ENCODE data around the gene RSPH9. TPM values are rescaled to one million over a fixed set of nuclear protein-coding genes. Genes with fewer than 3 reads are reported as not detected.

The RSPH9 gene
- total RNA-seq, 1 experiment from 2014 or later = 0.28 TPM

DNA sequence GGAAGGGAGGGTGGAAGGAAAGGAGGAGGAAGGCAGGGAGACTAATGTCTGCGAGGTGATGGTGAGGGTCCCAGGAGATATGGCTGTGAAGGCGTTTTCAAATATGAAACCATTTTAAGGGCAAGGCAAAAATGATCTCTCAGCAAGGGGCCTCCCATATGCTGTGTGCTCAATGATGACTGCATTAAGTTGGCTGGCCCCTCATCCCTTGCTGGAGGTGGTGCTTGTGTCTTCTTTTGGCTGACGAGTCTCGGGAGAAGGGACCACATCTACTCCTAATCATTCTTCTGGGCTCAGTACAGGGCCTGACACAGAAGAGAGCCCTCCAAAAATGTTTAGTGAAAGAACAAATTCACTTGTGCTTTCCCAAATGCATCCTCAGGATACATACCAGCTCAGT is 65.7 kb downstream of the RSPH9 start:
- Histone ChIP-seq H3K36me3 (ENCODE audit: control insufficient read depth, insufficient read depth, low read length) (no peaks in the 10 kb centered on the region), H3K27ac (ENCODE audit: low read length) (no peak overlapping the region), H3K4me3 (ENCODE audit: low read depth in 2 of 2, low read length in 2 of 2) (no peak overlapping the region), H3K9me3 (ENCODE audit: control insufficient read depth, insufficient read depth, low read depth, low read length) (no peaks in the 10 kb centered on the region), H3K27me3 (ENCODE audit: control insufficient read depth, insufficient read depth, low read length) (no peaks in the 10 kb centered on the region), H3K4me1 (ENCODE audit: control insufficient read depth, insufficient read depth, low read length) (no peaks in the 10 kb centered on the region)
- ChIA-PET CTCF (no interaction called here), POLR2A (no interaction called here)
- no peak for TF ChIP-seq TCF7L2 (IDR thresholded peaks at IDR 0.05; ENCODE audit: low read depth, low read length)
- in situ Hi-C loops (cut with HindIII; ENCODE audit: low pct_unique_long_range_greater_than_20kb, low sequenced_read_pairs) = no loop called here
- ATAC-seq = no peak
- no peak for DNase-seq (ENCODE audit: low read depth, low spot score)
- BruUV-seq (replicated peaks) = no TSS peak
- intact Hi-C loops (cut with micrococcal nuclease; ENCODE audit: unreplicated experiment) = no loop called here

DNA sequence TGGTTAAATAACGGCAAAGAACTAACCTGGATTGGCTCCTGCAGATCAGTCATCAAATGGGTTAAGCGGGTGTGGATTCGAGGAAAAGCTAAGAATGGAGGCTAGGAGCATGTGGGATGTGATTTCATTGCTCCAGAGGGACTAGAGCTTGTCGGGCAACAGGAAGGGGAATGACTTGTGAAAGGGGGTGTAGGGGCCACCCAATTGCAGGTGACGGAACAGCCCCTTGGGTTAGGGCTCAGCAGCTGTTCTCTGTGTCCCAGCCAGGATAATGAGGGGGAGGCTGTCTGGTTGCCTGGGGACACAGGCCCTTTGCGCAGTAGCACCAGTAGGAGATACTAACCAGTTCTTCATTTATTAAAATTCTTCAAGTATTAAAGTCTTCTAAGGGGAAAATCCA is 67.7 kb downstream of the RSPH9 start:
- BruUV-seq (replicated peaks) = no TSS peak
- TF ChIP-seq, protein P1, sequence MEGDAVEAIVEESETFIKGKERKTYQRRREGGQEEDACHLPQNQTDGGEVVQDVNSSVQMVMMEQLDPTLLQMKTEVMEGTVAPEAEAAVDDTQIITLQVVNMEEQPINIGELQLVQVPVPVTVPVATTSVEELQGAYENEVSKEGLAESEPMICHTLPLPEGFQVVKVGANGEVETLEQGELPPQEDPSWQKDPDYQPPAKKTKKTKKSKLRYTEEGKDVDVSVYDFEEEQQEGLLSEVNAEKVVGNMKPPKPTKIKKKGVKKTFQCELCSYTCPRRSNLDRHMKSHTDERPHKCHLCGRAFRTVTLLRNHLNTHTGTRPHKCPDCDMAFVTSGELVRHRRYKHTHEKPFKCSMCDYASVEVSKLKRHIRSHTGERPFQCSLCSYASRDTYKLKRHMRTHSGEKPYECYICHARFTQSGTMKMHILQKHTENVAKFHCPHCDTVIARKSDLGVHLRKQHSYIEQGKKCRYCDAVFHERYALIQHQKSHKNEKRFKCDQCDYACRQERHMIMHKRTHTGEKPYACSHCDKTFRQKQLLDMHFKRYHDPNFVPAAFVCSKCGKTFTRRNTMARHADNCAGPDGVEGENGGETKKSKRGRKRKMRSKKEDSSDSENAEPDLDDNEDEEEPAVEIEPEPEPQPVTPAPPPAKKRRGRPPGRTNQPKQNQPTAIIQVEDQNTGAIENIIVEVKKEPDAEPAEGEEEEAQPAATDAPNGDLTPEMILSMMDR (IDR thresholded peaks at IDR 0.05) = no peak
- TF ChIP-seq, protein P2, sequence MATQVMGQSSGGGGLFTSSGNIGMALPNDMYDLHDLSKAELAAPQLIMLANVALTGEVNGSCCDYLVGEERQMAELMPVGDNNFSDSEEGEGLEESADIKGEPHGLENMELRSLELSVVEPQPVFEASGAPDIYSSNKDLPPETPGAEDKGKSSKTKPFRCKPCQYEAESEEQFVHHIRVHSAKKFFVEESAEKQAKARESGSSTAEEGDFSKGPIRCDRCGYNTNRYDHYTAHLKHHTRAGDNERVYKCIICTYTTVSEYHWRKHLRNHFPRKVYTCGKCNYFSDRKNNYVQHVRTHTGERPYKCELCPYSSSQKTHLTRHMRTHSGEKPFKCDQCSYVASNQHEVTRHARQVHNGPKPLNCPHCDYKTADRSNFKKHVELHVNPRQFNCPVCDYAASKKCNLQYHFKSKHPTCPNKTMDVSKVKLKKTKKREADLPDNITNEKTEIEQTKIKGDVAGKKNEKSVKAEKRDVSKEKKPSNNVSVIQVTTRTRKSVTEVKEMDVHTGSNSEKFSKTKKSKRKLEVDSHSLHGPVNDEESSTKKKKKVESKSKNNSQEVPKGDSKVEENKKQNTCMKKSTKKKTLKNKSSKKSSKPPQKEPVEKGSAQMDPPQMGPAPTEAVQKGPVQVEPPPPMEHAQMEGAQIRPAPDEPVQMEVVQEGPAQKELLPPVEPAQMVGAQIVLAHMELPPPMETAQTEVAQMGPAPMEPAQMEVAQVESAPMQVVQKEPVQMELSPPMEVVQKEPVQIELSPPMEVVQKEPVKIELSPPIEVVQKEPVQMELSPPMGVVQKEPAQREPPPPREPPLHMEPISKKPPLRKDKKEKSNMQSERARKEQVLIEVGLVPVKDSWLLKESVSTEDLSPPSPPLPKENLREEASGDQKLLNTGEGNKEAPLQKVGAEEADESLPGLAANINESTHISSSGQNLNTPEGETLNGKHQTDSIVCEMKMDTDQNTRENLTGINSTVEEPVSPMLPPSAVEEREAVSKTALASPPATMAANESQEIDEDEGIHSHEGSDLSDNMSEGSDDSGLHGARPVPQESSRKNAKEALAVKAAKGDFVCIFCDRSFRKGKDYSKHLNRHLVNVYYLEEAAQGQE (IDR thresholded peaks at IDR 0.05; ENCODE audit: insufficient read depth in 1 of 2, low read depth in 2 of 2, low read length in 1 of 2) = no peak
- TF ChIP-seq SIN3A (IDR thresholded peaks at IDR 0.05; ENCODE audit: borderline replicate concordance, insufficient read depth, low read depth, low read length) (no peak), POLR2AphosphoS5 (IDR thresholded peaks at IDR 0.05; ENCODE audit: low read depth, low read length) (no peak), TCF7L2 (IDR thresholded peaks at IDR 0.05; ENCODE audit: low read depth, low read length) (no peak)
- no peaks in the 10 kb centered on the region for H3K27me3 ChIP-seq (ENCODE audit: control insufficient read depth, insufficient read depth, low read length)
- ChIA-PET CTCF (interaction anchor here (0.9 kb wide), 1 partner anchor 50 kb away, joined by 3 read pairs; no protein-coding TSS in a partner anchor), POLR2A (no interaction called here)
- DNase-seq (ENCODE audit: low read depth, low spot score) (no peak), ATAC-seq (no peak)
- in situ Hi-C loops (cut with HindIII; ENCODE audit: low pct_unique_long_range_greater_than_20kb, low sequenced_read_pairs) (no loop called here), intact Hi-C loops (cut with micrococcal nuclease; ENCODE audit: unreplicated experiment) (no loop called here)
- H3K36me3 ChIP-seq (ENCODE audit: control insufficient read depth, insufficient read depth, low read length) = no peaks in the 10 kb centered on the region
- no peak overlapping the region for H3K4me3 ChIP-seq (ENCODE audit: low read depth in 2 of 2, low read length in 2 of 2)
- H3K27ac ChIP-seq (ENCODE audit: low read length) = no peak overlapping the region
- H3K4me1 ChIP-seq (ENCODE audit: control insufficient read depth, insufficient read depth, low read length) = no peaks in the 10 kb centered on the region
- no peaks in the 10 kb centered on the region for H3K9me3 ChIP-seq (ENCODE audit: control insufficient read depth, insufficient read depth, low read depth, low read length)

DNA sequence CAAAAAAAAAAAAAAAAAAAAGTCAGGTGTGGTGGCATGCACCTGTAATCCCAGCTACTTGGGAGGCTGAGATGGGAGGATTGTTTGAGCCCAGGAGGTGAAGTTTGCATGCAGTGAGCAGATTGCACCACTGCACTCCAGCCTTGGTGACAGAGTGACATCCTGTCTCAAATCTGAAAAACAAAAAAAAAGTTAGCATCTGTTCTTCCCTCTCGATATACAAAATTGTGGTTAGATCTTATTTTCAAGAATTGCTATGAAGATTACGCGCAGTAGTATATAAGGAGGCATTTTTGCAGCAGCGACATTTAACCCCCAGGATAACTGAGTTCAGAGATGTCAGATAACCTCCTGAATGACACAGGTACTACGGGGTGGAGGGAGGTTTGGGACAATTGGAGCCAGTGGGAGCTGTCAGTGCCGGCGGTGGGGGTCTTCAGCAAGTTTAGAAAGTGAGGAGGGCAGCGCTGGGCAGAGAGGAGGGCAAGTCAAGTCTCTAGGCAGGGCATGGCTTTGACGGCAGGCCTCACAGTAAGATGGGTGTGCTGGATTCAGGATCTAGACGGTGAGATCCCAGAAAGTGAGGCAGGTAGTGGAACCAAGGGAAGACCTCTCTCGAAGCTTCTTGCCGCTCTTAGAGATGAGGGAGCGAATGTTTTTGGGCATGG is 68.9 kb downstream of the RSPH9 start:
- Histone ChIP-seq H3K27ac (ENCODE audit: low read length) (no peak overlapping the region), H3K9me3 (ENCODE audit: control insufficient read depth, insufficient read depth, low read depth, low read length) (no peaks in the 10 kb centered on the region), H3K4me1 (ENCODE audit: control insufficient read depth, insufficient read depth, low read length) (no peaks in the 10 kb centered on the region), H3K36me3 (ENCODE audit: control insufficient read depth, insufficient read depth, low read length) (no peaks in the 10 kb centered on the region), H3K4me3 (ENCODE audit: low read depth in 2 of 2, low read length in 2 of 2) (no peak overlapping the region), H3K27me3 (ENCODE audit: control insufficient read depth, insufficient read depth, low read length) (no peaks in the 10 kb centered on the region)
- ATAC-seq (no peak; the same call in 1 of the 2 replicates), DNase-seq (ENCODE audit: low read depth, low spot score) (no peak)
- intact Hi-C loops (cut with micrococcal nuclease; ENCODE audit: unreplicated experiment) = no loop called here
- CTCF ChIA-PET = no interaction called here
- TF ChIP-seq, protein P2 (IDR thresholded peaks at IDR 0.05; ENCODE audit: insufficient read depth in 1 of 2, low read depth in 2 of 2, low read length in 1 of 2) = no peak
- POLR2A ChIA-PET = no interaction called here
- in situ Hi-C loops (cut with HindIII; ENCODE audit: low pct_unique_long_range_greater_than_20kb, low sequenced_read_pairs) = no loop called here
- no TSS peak for BruUV-seq (replicated peaks)
